DOHH2 (cell line): ENCODE data around the gene SAMD4A.

ENCODE experiments used
- H3F3A ChIP-seq: fragments of 200-600 bp; sonication (generic), shearing (Covaris generic); 2 replicates; pipeline ENCODE4 v1.6.0; 2016; ENCODE audit warnings: antibody characterized with exemption, mild to moderate bottlenecking; ENCODE audit not compliant: control insufficient read depth, insufficient read depth
- H3K27ac ChIP-seq: fragments of 200-600 bp; sonication (generic); 2 replicates; pipeline ENCODE4 v1.5.1; 2014; ENCODE audit warnings: low read depth, mild to moderate bottlenecking, low read length, moderate library complexity
- H3K27me3 ChIP-seq: fragments of 200-600 bp; sonication (generic); 2 replicates; pipeline ENCODE4 v1.6.1; 2014; ENCODE audit warnings: mild to moderate bottlenecking, low read length, mixed read lengths; ENCODE audit not compliant: control insufficient read depth
- H3K36me3 ChIP-seq: fragments of 200-600 bp; sonication (generic); 2 replicates; pipeline ENCODE4 v1.6.1; 2014; ENCODE audit warnings: mild to moderate bottlenecking, low read length, moderate library complexity, mixed read lengths; ENCODE audit not compliant: control insufficient read depth
- H3K4me1 ChIP-seq: fragments of 200-600 bp; sonication (generic); 2 replicates; pipeline ENCODE4 v1.6.1; 2014; ENCODE audit warnings: mild to moderate bottlenecking, low read length, mixed read lengths; ENCODE audit not compliant: control insufficient read depth
- H3K4me2 ChIP-seq: fragments of 200-600 bp; sonication (generic); 2 replicates; pipeline ENCODE4 v1.6.0; 2014; ENCODE audit warnings: mild to moderate bottlenecking, low read length, moderate library complexity
- H3K4me3 ChIP-seq: fragments of 200-600 bp; sonication (generic); 2 replicates; pipeline ENCODE4 v1.5.1; 2014; ENCODE audit warnings: mild to moderate bottlenecking, low read length, mixed read lengths
- H3K79me2 ChIP-seq: fragments of 200-600 bp; sonication (generic); 2 replicates; pipeline ENCODE4 v1.6.1; 2014; ENCODE audit warnings: mild to moderate bottlenecking, low read length, mixed read lengths; ENCODE audit not compliant: control insufficient read depth
- H3K9me2 ChIP-seq: fragments of 200-600 bp; sonication (generic); replicated peaks from 2 replicates; pipeline ENCODE4 v1.6.1; 2014; ENCODE audit warnings: mild to moderate bottlenecking, low read length, mixed read lengths; ENCODE audit not compliant: control insufficient read depth
- H3K9me3 ChIP-seq: fragments of 200-600 bp; sonication (generic); 2 replicates; pipeline ENCODE4 v1.6.1; 2014; ENCODE audit warnings: antibody characterized with exemption, low read length, mixed read lengths; ENCODE audit not compliant: control insufficient read depth, insufficient read depth
- H4K20me1 ChIP-seq: fragments of 200-600 bp; sonication (generic); 2 replicates; pipeline ENCODE4 v1.6.0; 2014; ENCODE audit warnings: low read depth, mild to moderate bottlenecking, antibody characterized with exemption, low read length, moderate library complexity; ENCODE audit not compliant: control insufficient read depth, insufficient read depth
- EZH2phosphoT487 ChIP-seq: fragments of 200-600 bp; sonication (generic); IDR thresholded peaks from 2 replicates; pipeline ENCODE4 v1.6.1; 2017; ENCODE audit warnings: borderline replicate concordance, mild to moderate bottlenecking, antibody characterized with exemption, low read length, moderate library complexity, mixed read lengths
- TF ChIP-seq, protein P1 (sequence below): fragments of 200-600 bp; sonication (generic); IDR thresholded peaks from one replicate; pipeline ENCODE4 v1.5.1; 2014; ENCODE audit warnings: antibody characterized with exemption, mild to moderate bottlenecking, low read depth, low read length; ENCODE audit not compliant: poor library complexity, severe bottlenecking

The SAMD4A gene

GRCh38 chr14:54603362-54603761 is 36.4 kb downstream of the SAMD4A start:
- no peaks in the 10 kb centered on the region for H3K79me2 ChIP-seq
- H3K9me3 ChIP-seq = no peaks in the 10 kb centered on the region
- H3K4me1 ChIP-seq = no peaks in the 10 kb centered on the region
- no peak overlapping the region for H3K4me3 ChIP-seq
- H3K27me3 ChIP-seq = peaks cover 5% of the 10 kb centered on the region; the same call in 1 of the 2 replicates
- TF ChIP-seq, protein P1, sequence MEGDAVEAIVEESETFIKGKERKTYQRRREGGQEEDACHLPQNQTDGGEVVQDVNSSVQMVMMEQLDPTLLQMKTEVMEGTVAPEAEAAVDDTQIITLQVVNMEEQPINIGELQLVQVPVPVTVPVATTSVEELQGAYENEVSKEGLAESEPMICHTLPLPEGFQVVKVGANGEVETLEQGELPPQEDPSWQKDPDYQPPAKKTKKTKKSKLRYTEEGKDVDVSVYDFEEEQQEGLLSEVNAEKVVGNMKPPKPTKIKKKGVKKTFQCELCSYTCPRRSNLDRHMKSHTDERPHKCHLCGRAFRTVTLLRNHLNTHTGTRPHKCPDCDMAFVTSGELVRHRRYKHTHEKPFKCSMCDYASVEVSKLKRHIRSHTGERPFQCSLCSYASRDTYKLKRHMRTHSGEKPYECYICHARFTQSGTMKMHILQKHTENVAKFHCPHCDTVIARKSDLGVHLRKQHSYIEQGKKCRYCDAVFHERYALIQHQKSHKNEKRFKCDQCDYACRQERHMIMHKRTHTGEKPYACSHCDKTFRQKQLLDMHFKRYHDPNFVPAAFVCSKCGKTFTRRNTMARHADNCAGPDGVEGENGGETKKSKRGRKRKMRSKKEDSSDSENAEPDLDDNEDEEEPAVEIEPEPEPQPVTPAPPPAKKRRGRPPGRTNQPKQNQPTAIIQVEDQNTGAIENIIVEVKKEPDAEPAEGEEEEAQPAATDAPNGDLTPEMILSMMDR = no peak
- TF ChIP-seq EZH2phosphoT487 = no peak
- H3K27ac ChIP-seq = no peak overlapping the region
- no peaks in the 10 kb centered on the region for H3K36me3 ChIP-seq
- no peaks in the 10 kb centered on the region for H4K20me1 ChIP-seq
- no peak overlapping the region for H3K4me2 ChIP-seq
- H3F3A ChIP-seq = no peaks in the 10 kb centered on the region
- no peaks in the 10 kb centered on the region for H3K9me2 ChIP-seq

DNA sequence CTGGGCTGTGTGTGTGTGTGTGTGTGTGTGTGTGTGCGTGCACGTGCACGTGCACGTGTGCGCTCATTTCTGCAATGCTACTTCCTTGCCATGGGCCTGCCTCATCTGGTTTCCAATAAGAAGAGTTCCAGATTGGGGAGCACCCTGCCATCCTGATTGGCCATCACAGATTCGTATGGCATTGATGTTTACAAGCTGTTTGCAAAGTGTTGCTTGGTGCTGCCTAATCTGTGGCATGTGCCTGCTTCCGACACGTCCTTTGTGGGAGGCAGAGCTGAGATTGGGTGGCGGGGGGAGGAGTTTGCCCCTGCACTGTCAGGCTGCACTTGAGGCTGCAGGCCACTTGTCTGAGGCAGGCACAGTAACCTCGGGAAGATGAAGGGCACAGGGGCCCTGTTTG is 39.2 kb downstream of the SAMD4A start:
- no peak overlapping the region for H3K27ac ChIP-seq
- H3K79me2 ChIP-seq = no peaks in the 10 kb centered on the region
- no peak for TF ChIP-seq EZH2phosphoT487
- TF ChIP-seq, protein P1 = no peak
- H4K20me1 ChIP-seq = no peaks in the 10 kb centered on the region
- H3K4me2 ChIP-seq = no peak overlapping the region
- H3K36me3 ChIP-seq = no peaks in the 10 kb centered on the region
- H3K9me3 ChIP-seq = no peaks in the 10 kb centered on the region
- no peaks in the 10 kb centered on the region for H3K27me3 ChIP-seq
- no peak overlapping the region for H3K4me3 ChIP-seq
- H3K4me1 ChIP-seq = no peaks in the 10 kb centered on the region
- no peaks in the 10 kb centered on the region for H3K9me2 ChIP-seq
- no peaks in the 10 kb centered on the region for H3F3A ChIP-seq

GRCh38 chr14:54606631-54607133 is 39.8 kb downstream of the SAMD4A start:
- TF ChIP-seq, protein P1 = no peak
- TF ChIP-seq EZH2phosphoT487 = no peak
- Histone ChIP-seq H3K79me2 (no peaks in the 10 kb centered on the region), H3K4me3 (no peak overlapping the region), H3K9me3 (no peaks in the 10 kb centered on the region), H3K27ac (no peak overlapping the region), H3K36me3 (no peaks in the 10 kb centered on the region), H3K9me2 (no peaks in the 10 kb centered on the region), H3K4me2 (no peak overlapping the region), H3K27me3 (no peaks in the 10 kb centered on the region), H4K20me1 (no peaks in the 10 kb centered on the region), H3K4me1 (no peaks in the 10 kb centered on the region), H3F3A (no peaks in the 10 kb centered on the region)

- Histone ChIP-seq H3K4me3 (no peak overlapping the region), H3K4me2 (no peak overlapping the region), H3K9me3 (no peaks in the 10 kb centered on the region), H3K27ac (no peak overlapping the region), H3K4me1 (no peaks in the 10 kb centered on the region), H4K20me1 (no peaks in the 10 kb centered on the region), H3K36me3 (no peaks in the 10 kb centered on the region), H3K79me2 (no peaks in the 10 kb centered on the region), H3K9me2 (no peaks in the 10 kb centered on the region), H3F3A (no peaks in the 10 kb centered on the region), H3K27me3 (no peaks in the 10 kb centered on the region)
- no peak for TF ChIP-seq EZH2phosphoT487
- TF ChIP-seq, protein P1 = no peak
Observed at GRCh38 chr14:54609576-54609975, 42.6 kb downstream of the SAMD4A start.
